Measurements from ENCODE around the gene FAT3. TPM values are rescaled to one million over a fixed set of nuclear protein-coding genes. Genes with fewer than 3 reads are reported as not detected.

FAT3 gene
- total and polyA plus RNA-seq, 9 of the 15 experiments (the other 6 are each of a cell fraction or from before 2014, with no cell fraction given): under 0.01 TPM; not detected in 7

DNA sequence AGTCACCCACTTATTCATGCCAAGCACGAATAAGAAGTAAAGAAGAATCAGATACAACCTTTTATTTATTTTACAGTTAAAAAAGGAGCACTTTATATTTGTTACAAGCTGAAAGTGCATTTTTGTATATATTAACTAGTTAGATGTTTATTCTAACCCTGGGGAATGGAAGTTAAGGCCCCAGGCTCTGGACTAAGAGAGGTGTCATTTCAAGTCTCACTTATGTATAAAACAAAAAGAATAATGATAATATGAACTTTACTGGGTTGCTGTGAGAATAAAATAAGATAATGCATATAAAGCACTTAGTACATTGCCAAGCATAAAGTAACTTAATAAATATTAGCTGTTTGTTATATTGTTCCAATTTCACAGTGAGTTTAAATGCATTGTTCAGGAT is 12.1 kb upstream of the FAT3 start (continued):
- TF ChIP-seq REST (IDR thresholded peaks at IDR 0.05; ENCODE audit: borderline replicate concordance) (no peak), REST (CRISPR knock-in tag; IDR thresholded peaks at IDR 0.05; ENCODE audit: low read depth) (no peak), MCM5 (IDR thresholded peaks at IDR 0.05; ENCODE audit: low read depth) (no peak), OTX1 (CRISPR knock-in tag; IDR thresholded peaks at IDR 0.05) (no peak), SMAD2 (IDR thresholded peaks at IDR 0.05; ENCODE audit: low read depth, low read length) (no peak), EHMT2 (IDR thresholded peaks at IDR 0.05) (no peak), HIVEP1 (CRISPR knock-in tag; IDR thresholded peaks at IDR 0.05) (no peak)
- TF ChIP-seq, protein P1, sequence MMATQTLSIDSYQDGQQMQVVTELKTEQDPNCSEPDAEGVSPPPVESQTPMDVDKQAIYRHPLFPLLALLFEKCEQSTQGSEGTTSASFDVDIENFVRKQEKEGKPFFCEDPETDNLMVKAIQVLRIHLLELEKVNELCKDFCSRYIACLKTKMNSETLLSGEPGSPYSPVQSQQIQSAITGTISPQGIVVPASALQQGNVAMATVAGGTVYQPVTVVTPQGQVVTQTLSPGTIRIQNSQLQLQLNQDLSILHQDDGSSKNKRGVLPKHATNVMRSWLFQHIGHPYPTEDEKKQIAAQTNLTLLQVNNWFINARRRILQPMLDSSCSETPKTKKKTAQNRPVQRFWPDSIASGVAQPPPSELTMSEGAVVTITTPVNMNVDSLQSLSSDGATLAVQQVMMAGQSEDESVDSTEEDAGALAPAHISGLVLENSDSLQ (IDR thresholded peaks at IDR 0.05): no peak
